Activated naive CD4-positive, alpha-beta T cell treated with anti-CD3 and anti-CD28 coated beads, Interleukin-2, amount 50 U/mL, for 72 hours (primary cell): Measurements from ENCODE around the gene NOXA1. TPM values are rescaled to one million over a fixed set of nuclear protein-coding genes. Genes with fewer than 3 reads are reported as not detected.
"Not testable (repeated sequence)": the region's sequence is repeated elsewhere in the genome, so short reads cannot be mapped to it uniquely, and the experiment has no call there.

Experiments used
- ATAC-seq, 2 donors: fragments of 150-1000 bp; cut with Tn5 transposase; 2 replicates each; pipeline ENCODE4 v1.10.0; 2021; ENCODE audit warnings: mild to moderate bottlenecking in 2 of 2, moderate library complexity in 2 of 2
- DNase-seq, 2 donors: peaks; one replicate each; pipeline ENCODE4 v3.0.0; 2021 to 2022; ENCODE audit warnings: low spot score in 2 of 2
- H3K27ac Mint-ChIP-seq, 2 donors: one replicate each; pipeline ENCODE4 v1.8.0; 2022; ENCODE audit warnings: mild to moderate bottlenecking in 2 of 2, mixed read lengths in 2 of 2
- H3K36me3 Mint-ChIP-seq, 2 donors: one replicate each; pipeline ENCODE4 v1.8.0; 2022; ENCODE audit warnings: mixed read lengths in 2 of 2
- H3K9me3 Mint-ChIP-seq, 2 donors: one replicate each; pipeline ENCODE4 v1.8.0; 2022; ENCODE audit warnings: mixed read lengths in 2 of 2
- total RNA-seq, 2 donors: library from RNA; stranded (reverse); gene quantifications; one replicate each; pipeline ENCODE4 v1.2.3, GENCODE V29; 2022

Gene NOXA1
- total RNA-seq, 2 donors from 2014 or later, result 1.5 TPM; not detected in 1

DNA sequence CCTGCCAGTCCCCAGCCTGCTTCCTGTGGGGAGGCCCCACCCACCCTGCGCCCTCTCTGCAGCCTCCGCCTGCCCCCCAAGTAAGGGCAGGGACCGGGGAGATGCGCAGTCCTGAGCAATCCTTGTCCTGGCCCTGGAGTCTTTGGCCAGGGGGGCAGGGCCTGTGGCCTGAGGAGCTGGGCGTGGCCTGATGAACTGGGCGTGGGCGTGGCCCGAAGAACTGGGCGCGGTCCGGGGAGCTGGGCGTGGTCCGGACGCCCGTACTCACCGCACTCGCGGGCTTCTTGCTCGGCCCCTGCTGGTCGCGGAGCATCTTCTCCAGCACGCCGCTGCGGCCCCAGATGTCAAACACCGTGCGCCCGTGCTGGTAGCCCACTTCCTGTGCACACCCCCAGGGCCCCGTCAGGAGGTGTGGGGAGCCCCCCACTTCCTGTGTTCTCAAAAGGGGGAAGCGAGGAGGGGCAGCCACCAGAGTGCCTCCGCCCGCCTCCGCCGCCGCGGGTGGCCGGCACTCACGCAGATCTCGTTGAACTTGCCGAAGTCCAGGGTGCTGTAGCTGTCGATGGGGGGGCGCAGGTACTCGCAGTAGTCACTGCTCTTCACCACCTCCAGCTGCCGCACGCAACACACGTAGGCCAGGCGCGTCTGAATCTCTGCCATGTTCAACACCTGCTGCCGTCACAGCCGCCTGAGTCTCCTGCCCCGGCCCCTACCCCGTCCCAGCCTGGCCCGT is 38.6 kb downstream of the NOXA1 start:
- DNase-seq (peak; percentile 83 to 85), ATAC-seq (peak; percentile 73 to 82)
- H3K36me3 Mint-ChIP-seq, result no peaks in the 10 kb centered on the region
- H3K9me3 Mint-ChIP-seq, result no peaks in the 10 kb centered on the region
- H3K27ac Mint-ChIP-seq, result no peak overlapping the region

DNA sequence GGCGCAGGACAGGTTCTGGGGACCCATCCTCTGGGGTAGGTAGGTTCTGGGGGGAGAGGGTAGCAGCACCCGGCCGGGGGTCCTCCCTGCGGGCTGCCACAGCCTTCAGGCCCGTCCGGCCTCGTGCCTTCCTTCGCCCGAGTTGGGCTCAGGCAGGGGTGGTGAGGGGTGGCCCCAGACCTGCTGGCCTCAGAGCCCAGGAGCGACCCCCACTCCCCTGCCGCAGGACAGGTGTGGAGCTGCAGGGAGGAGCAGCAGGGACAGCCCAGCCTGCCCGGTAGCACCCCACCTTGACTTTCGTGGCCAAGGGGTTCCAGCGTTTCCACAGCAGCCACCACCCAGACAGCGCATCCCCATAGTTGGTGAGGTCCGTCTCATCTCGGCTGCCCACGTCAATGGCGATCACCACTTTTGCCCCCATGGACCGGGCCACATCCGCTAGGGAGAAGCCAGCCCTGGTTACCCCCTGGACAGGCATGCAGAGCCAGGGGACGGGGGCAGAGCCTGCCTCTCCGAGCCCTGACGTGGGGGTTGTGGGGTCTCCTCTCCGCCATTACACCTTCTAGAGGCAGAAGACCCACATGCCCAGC is 39.3 kb downstream of the NOXA1 start:
- DNase-seq (no peak), ATAC-seq (no peak)
- Mint-ChIP-seq H3K27ac (no peak overlapping the region), H3K36me3 (no peaks in the 10 kb centered on the region), H3K9me3 (no peaks in the 10 kb centered on the region)

DNA sequence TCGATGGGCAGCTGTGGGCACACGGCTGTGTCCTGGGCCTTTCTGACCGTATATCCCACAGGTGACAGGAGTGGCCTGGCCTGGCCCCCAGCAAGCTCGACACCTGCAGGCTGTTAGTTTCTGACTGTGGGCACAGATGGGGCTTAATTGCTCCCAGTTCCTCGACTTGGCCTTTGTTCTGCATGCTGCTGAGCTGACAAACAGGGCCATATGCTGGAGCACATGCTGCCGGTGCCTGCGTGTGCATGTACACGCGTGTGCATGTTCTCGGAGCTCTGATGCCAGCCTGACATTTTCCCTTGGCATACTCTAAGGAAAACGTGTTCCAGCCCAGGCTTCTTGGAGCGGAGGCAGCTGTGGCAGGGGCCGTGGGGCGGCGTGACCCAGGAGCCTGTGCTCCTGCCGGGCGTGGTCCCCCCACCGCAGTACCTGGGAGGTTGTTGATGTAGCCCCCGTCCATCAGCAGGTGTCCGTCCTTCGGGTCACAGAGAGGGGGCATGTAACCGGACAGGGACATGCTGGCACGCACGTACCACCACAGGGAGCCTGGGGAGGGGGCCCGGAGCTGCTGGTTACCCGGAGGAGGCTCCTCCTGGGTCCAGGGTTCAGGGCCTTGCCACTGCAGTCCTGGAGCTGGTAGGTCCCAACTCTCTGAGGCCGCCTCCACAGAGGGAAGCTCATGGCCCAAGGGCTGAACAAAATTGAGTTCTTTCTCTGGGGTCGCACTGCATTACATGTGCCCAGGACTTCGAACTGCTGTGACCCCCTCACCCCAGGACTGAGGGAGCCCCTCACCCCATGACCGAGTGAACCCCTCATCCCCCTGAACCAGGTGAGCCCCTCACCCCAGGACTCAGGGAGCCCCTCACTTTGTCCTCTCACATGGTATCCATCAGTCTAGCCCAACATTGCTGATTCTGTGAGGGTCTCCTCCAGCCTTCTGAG is 40.1 kb downstream of the NOXA1 start:
- no peak for ATAC-seq
- Mint-ChIP-seq H3K27ac (no peak overlapping the region), H3K36me3 (no peaks in the 10 kb centered on the region), H3K9me3 (no peaks in the 10 kb centered on the region)
- no peak for DNase-seq

DNA sequence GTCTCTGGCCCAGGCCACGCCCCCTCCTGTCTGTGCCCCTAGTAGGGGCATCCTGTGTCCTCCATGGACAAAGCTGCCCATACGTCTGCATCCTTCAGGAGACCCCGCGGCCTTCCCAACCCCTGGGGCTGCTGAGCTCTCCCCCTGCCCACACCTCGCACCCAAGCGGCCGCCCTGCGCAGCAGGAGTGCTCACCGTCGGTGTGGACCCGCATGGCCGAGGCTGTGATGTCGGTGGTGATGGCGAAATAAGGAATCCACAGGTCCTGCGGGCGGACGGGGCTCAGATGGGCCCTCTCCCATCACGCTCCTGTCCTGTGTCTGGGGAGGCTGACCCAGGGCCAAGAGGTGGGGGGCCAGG is 40.7 kb downstream of the NOXA1 start:
- no peak overlapping the region for H3K27ac Mint-ChIP-seq
- no peaks in the 10 kb centered on the region for H3K36me3 Mint-ChIP-seq
- DNase-seq (no peak), ATAC-seq (no peak)
- H3K9me3 Mint-ChIP-seq, result no peaks in the 10 kb centered on the region

GRCh38 chr9:137464291-137464999 is 41.3 kb downstream of the NOXA1 start:
- ATAC-seq, result no peak
- H3K27ac Mint-ChIP-seq, result no peak overlapping the region
- H3K36me3 Mint-ChIP-seq, result no peaks in the 10 kb centered on the region

DNA sequence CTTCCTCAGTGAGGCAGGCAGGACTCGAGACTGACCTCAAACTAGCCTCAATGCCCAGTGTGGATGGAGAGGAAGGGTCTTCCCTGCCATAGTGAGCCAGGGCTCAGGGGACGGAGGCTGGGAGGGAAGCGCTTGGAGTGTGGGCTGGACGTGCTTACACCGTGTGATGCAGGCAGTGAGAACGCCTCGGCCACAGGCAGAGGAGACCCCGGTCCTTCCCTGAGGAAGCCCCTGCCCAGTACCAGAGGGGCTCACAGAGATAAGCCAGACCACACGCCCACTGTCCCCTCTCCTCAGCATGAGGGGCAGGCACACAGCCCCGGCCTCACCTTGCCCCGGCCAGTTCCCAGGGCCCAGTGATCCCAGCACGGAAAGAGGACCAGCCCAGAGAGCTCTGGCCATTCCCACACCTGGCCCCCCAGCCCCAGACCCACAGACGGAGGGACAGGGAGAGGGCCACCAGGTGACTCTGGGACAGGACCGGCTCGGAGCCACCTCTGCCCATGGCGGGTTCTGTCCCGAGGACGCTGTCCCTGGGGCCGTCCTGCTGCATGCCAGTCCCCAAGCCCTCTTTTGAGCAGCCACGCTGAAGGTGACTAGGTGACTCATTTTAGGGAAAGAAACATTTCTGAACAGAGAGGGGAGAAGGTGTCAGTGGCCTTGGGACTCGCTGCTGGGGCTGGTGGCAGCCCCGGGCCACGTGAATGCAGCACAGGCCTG is 42.0 kb downstream of the NOXA1 start:
- ATAC-seq, result no peak
- Mint-ChIP-seq H3K27ac (no peak overlapping the region), H3K36me3 (no peaks in the 10 kb centered on the region), H3K9me3 (no peaks in the 10 kb centered on the region)
- no peak for DNase-seq

More at GRCh38 chr9:137464291-137464999, 41.3 kb downstream of the NOXA1 start:
- H3K9me3 Mint-ChIP-seq, result no peaks in the 10 kb centered on the region
- no peak for DNase-seq

DNA sequence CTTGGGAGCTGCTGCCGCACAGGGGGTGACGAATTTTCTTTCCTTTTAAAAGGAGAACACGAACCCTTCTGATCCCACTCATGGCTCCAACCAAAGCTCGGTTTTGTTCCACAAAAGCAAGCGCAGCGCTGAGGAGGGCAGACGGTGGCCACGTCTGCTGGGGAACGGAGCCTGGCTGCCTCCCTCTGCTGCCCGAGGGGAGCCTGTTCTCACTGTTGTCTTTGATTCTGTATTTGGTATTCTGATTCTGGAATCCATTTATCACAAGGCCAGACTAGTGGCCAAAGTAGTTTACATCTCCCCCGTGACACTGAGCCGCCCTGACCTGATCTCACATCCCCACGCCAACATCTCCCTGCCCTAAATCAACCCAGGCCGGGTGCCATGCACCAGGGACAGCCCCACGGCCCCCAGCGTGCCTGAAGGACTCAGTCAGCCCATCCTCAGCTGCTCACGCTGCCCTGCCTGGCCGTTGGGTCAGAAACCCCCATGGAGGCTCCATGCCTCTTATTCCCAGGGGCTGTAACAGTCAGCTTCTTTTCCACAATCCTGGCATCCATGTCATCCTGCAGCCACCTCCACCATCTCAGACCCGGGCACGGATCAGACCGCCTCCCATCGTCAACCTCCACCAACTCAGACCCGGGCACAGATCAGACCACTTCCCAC is 42.7 kb downstream of the NOXA1 start:
- DNase-seq (no peak), ATAC-seq (no peak)
- Mint-ChIP-seq H3K36me3 (no peaks in the 10 kb centered on the region), H3K27ac (no peak overlapping the region), H3K9me3 (no peaks in the 10 kb centered on the region)

DNA sequence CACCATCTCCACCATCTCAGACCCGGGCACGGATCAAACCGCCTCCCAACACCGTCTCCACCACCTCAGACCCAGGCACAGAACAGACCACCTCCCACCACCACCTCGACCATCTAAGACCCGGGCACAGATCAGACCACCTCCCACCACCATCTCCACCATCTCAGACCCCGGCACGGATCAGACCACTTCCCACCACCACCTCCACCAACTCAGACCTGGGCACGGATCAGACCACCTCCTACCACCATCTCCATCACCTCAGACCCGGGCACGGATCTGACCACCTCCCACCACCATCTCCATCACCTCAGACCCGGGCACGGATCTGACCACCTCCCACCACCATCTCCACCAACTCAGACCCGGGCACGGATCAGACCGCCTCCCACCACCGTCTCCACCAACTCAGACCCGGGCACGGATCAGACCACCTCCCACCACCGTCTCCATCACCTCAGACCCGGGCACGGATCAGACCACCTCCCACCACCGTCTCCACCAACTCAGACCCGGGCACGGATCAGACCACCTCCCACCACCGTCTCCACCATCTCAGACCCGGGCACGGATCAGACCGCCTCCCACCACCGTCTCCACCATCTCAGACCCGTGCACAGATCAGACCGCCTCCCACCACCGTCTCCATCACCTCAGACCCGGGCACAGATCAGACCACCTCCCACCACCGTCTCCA is 43.3 kb downstream of the NOXA1 start:
- not testable (repeated sequence) for H3K36me3 Mint-ChIP-seq, H3K9me3 Mint-ChIP-seq, ATAC-seq, H3K27ac Mint-ChIP-seq, DNase-seq

DNA sequence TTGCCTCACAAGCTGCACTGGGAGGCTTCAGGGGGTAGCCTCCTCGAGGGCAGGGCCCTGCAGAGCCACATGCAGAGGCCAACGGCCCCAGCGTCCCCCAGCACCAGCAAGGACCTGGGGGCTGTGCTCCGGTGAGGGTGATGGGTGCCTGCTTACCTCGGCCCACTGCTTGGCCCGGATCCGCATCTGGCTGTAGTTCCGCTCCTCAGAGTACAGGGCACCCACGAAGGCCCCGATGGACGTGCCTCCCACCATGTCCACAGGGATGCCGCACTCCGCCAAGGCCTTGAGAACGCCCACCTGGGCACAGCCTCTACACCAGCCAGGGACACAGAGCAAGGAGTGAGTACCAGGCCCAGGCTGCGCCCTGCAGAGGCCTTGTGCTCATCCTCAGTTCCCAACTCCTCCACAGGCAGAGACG is 44.0 kb downstream of the NOXA1 start:
- H3K9me3 Mint-ChIP-seq, result no peaks in the 10 kb centered on the region
- H3K36me3 Mint-ChIP-seq, result peaks cover 5% of the 10 kb centered on the region in 2 donors
- ATAC-seq (no peak), DNase-seq (no peak)
- no peak overlapping the region for H3K27ac Mint-ChIP-seq

GRCh38 chr9:137467896-137468295 is 44.7 kb downstream of the NOXA1 start:
- no peak for ATAC-seq
- Mint-ChIP-seq H3K9me3 (peaks cover 2% of the 10 kb centered on the region in 2 donors), H3K36me3 (peaks cover 8% of the 10 kb centered on the region in 2 donors), H3K27ac (no peak overlapping the region)
- DNase-seq, result no peak

DNA sequence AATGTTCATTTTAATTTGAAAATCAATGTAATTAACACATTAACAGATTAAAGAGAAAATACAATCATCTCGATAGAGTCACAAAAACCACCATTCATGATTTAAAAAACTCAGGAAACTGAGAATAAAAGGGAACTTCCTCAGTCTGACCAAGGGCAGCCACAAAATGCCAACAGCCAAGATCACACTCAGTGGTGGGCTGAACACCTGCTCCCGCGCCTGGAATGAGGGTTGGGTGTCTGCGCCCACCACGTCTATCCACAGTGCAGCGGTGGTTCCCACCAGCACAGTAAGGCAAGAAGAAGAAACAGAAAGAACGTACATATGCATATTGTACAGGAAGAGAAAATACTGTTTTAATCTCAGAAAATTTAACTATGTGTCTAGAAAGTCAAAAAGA is 47.6 kb downstream of the NOXA1 start:
- peaks cover 13 to 20% of the 10 kb centered on the region in 2 donors for H3K9me3 Mint-ChIP-seq
- peak in 1 of 2 donors; percentile 34 for ATAC-seq
- H3K27ac Mint-ChIP-seq, result no peak overlapping the region
- peaks cover 28 to 31% of the 10 kb centered on the region in 2 donors for H3K36me3 Mint-ChIP-seq
- no peak for DNase-seq

- Mint-ChIP-seq H3K36me3 (peaks cover 33 to 35% of the 10 kb centered on the region in 2 donors), H3K9me3 (peaks cover 19 to 26% of the 10 kb centered on the region in 2 donors), H3K27ac (no peak overlapping the region)
- no peak for ATAC-seq
- DNase-seq, result no peak
Observed at GRCh38 chr9:137474271-137474670, 51.1 kb downstream of the NOXA1 start.

DNA sequence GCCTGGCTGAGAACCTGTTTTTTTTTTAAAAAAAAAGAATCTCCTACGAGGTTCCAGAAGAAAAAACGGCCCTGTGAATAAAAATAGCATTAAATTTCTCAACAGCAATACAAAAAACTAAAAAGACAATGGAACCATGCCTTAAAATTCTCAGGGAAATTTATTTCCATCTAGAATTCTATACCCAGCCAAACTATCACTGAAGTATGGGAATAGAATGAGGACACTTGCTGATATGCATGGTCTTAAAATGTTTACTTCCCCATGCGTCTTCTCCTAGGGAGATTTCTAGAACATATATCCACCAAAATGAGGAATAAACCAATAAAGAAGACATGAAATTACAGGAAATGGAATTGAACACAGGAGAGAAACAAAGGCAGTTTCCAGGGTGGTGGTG is 52.5 kb downstream of the NOXA1 start:
- H3K36me3 Mint-ChIP-seq, result peaks cover 33 to 35% of the 10 kb centered on the region in 2 donors
- H3K27ac Mint-ChIP-seq, result no peak overlapping the region
- ATAC-seq (no peak), DNase-seq (no peak)
- H3K9me3 Mint-ChIP-seq, result peaks cover 19 to 26% of the 10 kb centered on the region in 2 donors

DNA sequence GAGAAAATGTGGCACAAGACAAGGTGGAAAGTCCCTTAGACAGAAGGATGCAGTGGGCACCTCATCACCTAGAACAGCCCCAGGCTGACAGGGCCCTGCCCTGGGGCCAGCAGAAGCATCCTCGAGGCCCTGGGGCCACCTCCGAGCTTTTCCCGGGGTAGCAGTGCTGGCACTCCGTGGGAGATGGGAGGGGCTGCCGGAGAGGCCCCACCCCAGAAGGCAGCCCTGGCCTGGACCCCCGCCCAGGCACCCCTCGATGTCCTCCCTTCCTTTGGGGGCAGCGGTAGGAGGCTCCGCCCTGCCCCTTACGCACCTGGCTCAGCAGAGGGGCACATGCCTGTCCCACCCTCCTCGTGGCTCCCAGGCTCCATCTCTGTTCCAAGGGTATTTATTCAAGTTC is 53.7 kb downstream of the NOXA1 start:
- peaks cover 19 to 26% of the 10 kb centered on the region in 2 donors for H3K9me3 Mint-ChIP-seq

More for the DNA sequence above, 53.7 kb downstream of the NOXA1 start:
- DNase-seq (no peak), ATAC-seq (no peak)
- Mint-ChIP-seq H3K27ac (no peak overlapping the region), H3K36me3 (peaks cover 29 to 31% of the 10 kb centered on the region in 2 donors)
